ENCODE data around the gene DTWD2. TPM values are rescaled to one million over a fixed set of nuclear protein-coding genes. Genes with fewer than 3 reads are reported as not detected.
"Not testable (repeated sequence)": the region's sequence is repeated elsewhere in the genome, so short reads cannot be mapped to it uniquely, and the experiment has no call there.

Gene DTWD2
- total RNA-seq, 1 donor from 2014 or later = 2.2 TPM

DNA sequence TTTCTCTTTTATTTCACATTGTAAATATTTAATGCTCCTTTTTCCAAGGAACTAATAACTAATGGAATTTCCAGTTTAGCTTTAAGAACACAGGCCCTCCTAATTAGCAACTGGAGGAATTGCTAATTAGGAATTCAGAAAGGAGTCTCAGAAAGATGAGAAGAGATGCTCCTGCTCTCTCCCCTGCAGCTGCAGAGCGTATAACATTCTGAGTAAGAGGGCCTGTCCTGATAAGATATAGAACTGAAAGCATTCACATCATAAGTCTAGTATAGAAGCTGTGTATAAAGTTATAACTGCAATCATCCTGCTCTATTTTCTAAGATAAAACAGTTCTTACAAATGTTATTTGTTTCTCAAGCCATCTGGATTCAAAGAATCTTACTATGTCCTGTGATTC lies 83.2 kb downstream of the DTWD2 start:
- no peak for DNase-seq
- Mint-ChIP-seq H3K27me3 (no peaks in the 10 kb centered on the region), H3K4me1 (no peaks in the 10 kb centered on the region), H3K36me3 (ENCODE audit: low read depth) (no peaks in the 10 kb centered on the region), H3K9me3 (no peaks in the 10 kb centered on the region), H3K27ac (no peak overlapping the region), H3K4me3 (no peak overlapping the region)
- intact Hi-C loops (cut with micrococcal nuclease) = no loop called here

- DNase-seq = no peak
- H3K36me3 Mint-ChIP-seq (ENCODE audit: low read depth) = no peaks in the 10 kb centered on the region
- intact Hi-C loops (cut with micrococcal nuclease) = no loop called here
- no peaks in the 10 kb centered on the region for H3K9me3 Mint-ChIP-seq
- no peak overlapping the region for H3K4me3 Mint-ChIP-seq
- H3K27ac Mint-ChIP-seq = no peak overlapping the region
- no peaks in the 10 kb centered on the region for H3K4me1 Mint-ChIP-seq
- H3K27me3 Mint-ChIP-seq = no peaks in the 10 kb centered on the region
Measured at GRCh38 chr5:118902656-118903438, 85.5 kb downstream of the DTWD2 start.

DNA sequence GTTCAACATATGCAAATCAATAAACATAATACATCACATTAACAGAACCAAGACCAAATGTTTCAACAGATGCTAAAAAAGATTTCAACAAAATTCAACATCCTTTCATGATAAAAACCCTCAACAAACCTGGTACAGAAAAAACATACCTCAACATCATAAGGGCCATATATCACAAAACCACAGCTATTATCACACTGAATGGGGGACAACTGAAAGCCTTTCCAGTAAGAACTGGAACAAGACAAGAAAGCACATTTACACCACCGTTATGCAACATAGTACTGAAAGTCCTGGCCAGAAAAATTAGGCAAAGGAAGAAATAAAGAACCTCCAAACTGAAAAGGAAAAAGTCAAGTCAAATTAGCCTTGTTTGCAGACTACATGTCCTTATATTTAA lies 93.6 kb downstream of the DTWD2 start:
- H3K27me3 Mint-ChIP-seq = no peaks in the 10 kb centered on the region
- no peaks in the 10 kb centered on the region for H3K36me3 Mint-ChIP-seq (ENCODE audit: low read depth)
- no peaks in the 10 kb centered on the region for H3K4me1 Mint-ChIP-seq
- DNase-seq = no peak
- H3K27ac Mint-ChIP-seq = no peak overlapping the region
- no peak overlapping the region for H3K4me3 Mint-ChIP-seq
- intact Hi-C loops (cut with micrococcal nuclease) = no loop called here
- H3K9me3 Mint-ChIP-seq = no peaks in the 10 kb centered on the region

DNA sequence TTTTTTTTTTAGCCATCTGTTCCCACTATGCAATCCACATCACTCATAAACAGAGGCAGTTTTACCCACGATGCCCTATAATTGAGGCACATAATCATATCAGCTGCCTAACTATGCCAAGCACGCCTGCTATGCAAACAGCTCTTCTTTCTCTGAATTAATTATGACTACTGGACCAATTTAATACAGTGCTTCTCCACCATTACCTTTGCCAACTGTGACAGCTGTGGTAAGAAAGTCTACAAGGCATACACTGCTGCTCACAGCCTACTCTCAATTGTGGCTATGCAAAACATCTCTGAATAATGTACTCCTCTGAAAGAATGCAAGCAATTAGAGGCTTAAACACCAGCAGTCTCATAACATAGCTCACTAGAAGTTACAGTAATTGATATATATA lies 97.1 kb downstream of the DTWD2 start:
- H3K4me3 Mint-ChIP-seq = no peak overlapping the region
- H3K4me1 Mint-ChIP-seq = no peaks in the 10 kb centered on the region
- H3K36me3 Mint-ChIP-seq (ENCODE audit: low read depth) = no peaks in the 10 kb centered on the region
- no peaks in the 10 kb centered on the region for H3K9me3 Mint-ChIP-seq
- H3K27ac Mint-ChIP-seq = no peak overlapping the region
- H3K27me3 Mint-ChIP-seq = no peaks in the 10 kb centered on the region
- no peak for DNase-seq
- intact Hi-C loops (cut with micrococcal nuclease) = no loop called here

GRCh38 chr5:118889165-118889564 lies 99.2 kb downstream of the DTWD2 start:
- intact Hi-C loops (cut with micrococcal nuclease) = no loop called here
- Mint-ChIP-seq H3K9me3 (no peaks in the 10 kb centered on the region), H3K4me1 (no peaks in the 10 kb centered on the region), H3K36me3 (ENCODE audit: low read depth) (no peaks in the 10 kb centered on the region), H3K27me3 (no peaks in the 10 kb centered on the region), H3K27ac (no peak overlapping the region), H3K4me3 (no peak overlapping the region)
- DNase-seq = no peak

DNA sequence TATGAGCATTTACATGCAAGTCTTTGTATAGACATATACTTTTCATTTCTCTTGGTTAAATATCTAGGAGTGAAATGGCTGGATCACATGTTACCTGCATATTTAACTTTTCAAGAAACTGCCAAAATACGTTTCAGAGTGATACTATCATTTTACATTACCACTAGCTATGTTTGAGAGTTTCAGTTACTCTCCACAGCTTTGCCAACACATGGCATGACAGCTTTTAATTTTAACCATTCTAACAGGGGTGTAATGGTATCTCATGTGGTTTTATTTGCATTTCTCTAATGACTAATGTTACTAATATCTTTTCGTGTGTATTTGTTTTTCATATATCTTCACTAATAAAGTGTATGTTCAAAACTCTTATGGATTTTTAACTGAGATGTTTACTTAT lies 99.8 kb downstream of the DTWD2 start:
- Mint-ChIP-seq H3K27me3 (no peaks in the 10 kb centered on the region), H3K36me3 (ENCODE audit: low read depth) (no peaks in the 10 kb centered on the region), H3K4me3 (no peak overlapping the region), H3K4me1 (no peaks in the 10 kb centered on the region), H3K27ac (no peak overlapping the region), H3K9me3 (no peaks in the 10 kb centered on the region)
- DNase-seq = no peak
- intact Hi-C loops (cut with micrococcal nuclease) = no loop called here

GRCh38 chr5:118883362-118883761 lies 105.0 kb downstream of the DTWD2 start:
- H3K36me3 Mint-ChIP-seq (ENCODE audit: low read depth) = no peaks in the 10 kb centered on the region
- DNase-seq = no peak
- intact Hi-C loops (cut with micrococcal nuclease) = no loop called here
- H3K4me1 Mint-ChIP-seq = no peaks in the 10 kb centered on the region
- H3K27me3 Mint-ChIP-seq = no peaks in the 10 kb centered on the region
- no peak overlapping the region for H3K27ac Mint-ChIP-seq
- no peak overlapping the region for H3K4me3 Mint-ChIP-seq
- H3K9me3 Mint-ChIP-seq = no peaks in the 10 kb centered on the region

DNA sequence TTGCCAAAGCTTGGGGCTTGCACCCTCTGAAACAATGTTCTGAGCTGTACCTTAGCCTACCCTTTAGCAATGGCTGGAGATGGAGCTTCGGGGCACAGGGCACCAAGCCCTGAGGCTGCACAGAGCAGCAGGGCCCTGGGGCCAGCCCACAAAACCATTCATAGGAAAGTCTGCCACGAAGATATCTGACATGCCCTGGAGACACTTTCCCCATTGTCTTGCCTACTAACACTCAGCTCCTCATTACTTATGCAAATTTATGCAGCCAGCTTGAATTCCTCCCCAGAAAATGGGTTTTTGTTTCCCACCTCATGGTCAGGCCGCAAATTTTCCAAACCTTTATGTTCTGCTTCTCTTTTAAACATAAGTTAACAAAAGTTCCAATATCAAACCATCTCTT lies 105.7 kb downstream of the DTWD2 start:
- H3K4me3 Mint-ChIP-seq = no peak overlapping the region
- H3K4me1 Mint-ChIP-seq = no peaks in the 10 kb centered on the region
- intact Hi-C loops (cut with micrococcal nuclease) = no loop called here
- no peaks in the 10 kb centered on the region for H3K27me3 Mint-ChIP-seq
- no peak overlapping the region for H3K27ac Mint-ChIP-seq
- no peak for DNase-seq
- H3K36me3 Mint-ChIP-seq (ENCODE audit: low read depth) = no peaks in the 10 kb centered on the region
- H3K9me3 Mint-ChIP-seq = no peaks in the 10 kb centered on the region

DNA sequence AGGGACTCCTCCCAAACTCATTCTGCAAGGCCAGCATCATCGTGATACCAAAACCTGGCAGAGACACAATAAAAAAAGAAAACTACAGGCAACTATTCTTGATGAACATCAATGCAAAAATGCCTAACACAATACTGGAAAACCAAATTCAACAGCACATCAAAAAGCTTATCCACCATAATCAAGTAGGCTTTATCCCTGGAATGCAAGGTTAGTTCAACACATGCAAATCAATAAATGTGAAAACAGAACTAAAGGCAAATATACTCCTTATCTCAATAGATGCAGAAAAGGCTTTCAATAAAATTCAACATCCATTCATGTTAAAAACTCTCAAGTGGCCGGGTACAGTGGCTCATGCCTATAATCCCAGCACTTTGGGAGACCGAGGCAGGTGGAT lies 111.5 kb downstream of the DTWD2 start:
- H3K4me3 Mint-ChIP-seq; H3K36me3 Mint-ChIP-seq (ENCODE audit: low read depth); intact Hi-C loops (cut with micrococcal nuclease); H3K27me3 Mint-ChIP-seq; H3K27ac Mint-ChIP-seq; H3K4me1 Mint-ChIP-seq; DNase-seq: not testable (repeated sequence)
- H3K9me3 Mint-ChIP-seq = peaks cover 23% of the 10 kb centered on the region

GRCh38 chr5:118875131-118875530 lies 113.2 kb downstream of the DTWD2 start:
- Mint-ChIP-seq H3K27ac (no peak overlapping the region), H3K36me3 (ENCODE audit: low read depth) (no peaks in the 10 kb centered on the region), H3K4me3 (no peak overlapping the region), H3K9me3 (peaks cover 23% of the 10 kb centered on the region), H3K27me3 (no peaks in the 10 kb centered on the region), H3K4me1 (no peaks in the 10 kb centered on the region)
- DNase-seq = no peak
- intact Hi-C loops (cut with micrococcal nuclease) = no loop called here

GRCh38 chr5:118873417-118873816 lies 114.9 kb downstream of the DTWD2 start:
- H3K36me3 Mint-ChIP-seq (ENCODE audit: low read depth) = no peaks in the 10 kb centered on the region
- no peaks in the 10 kb centered on the region for H3K27me3 Mint-ChIP-seq
- H3K27ac Mint-ChIP-seq = no peak overlapping the region
- H3K4me1 Mint-ChIP-seq = no peaks in the 10 kb centered on the region
- peaks cover 23% of the 10 kb centered on the region for H3K9me3 Mint-ChIP-seq
- H3K4me3 Mint-ChIP-seq = no peak overlapping the region
- intact Hi-C loops (cut with micrococcal nuclease) = no loop called here
- no peak for DNase-seq

DNA sequence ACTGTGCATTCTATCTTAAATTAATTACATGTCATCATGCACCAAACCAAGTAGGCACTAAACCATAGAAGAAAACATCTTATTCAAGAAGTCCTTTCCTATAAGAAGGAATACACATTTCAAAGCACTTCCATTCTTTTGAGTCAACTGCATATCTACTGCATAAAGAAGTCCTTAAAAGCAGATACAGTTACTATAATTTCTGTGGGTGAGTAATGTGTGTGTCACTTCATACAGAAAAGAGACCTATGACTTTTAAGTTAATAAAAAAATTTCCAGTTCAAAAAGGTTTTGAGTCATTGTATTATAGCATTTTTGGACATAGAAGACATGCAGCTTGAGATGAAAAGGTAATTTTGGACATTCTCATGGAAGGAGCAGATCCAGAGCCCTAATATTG lies 125.0 kb downstream of the DTWD2 start:
- Mint-ChIP-seq H3K27ac (no peak overlapping the region), H3K4me1 (no peaks in the 10 kb centered on the region), H3K27me3 (no peaks in the 10 kb centered on the region), H3K4me3 (no peak overlapping the region), H3K36me3 (ENCODE audit: low read depth) (no peaks in the 10 kb centered on the region), H3K9me3 (peaks cover 6% of the 10 kb centered on the region)
- intact Hi-C loops (cut with micrococcal nuclease) = no loop called here
- DNase-seq = no peak

- intact Hi-C loops (cut with micrococcal nuclease) = no loop called here
- H3K4me1 Mint-ChIP-seq = no peaks in the 10 kb centered on the region
- H3K4me3 Mint-ChIP-seq = no peak overlapping the region
- no peaks in the 10 kb centered on the region for H3K36me3 Mint-ChIP-seq (ENCODE audit: low read depth)
- peaks cover 6% of the 10 kb centered on the region for H3K9me3 Mint-ChIP-seq
- no peak overlapping the region for H3K27ac Mint-ChIP-seq
- DNase-seq = no peak
- no peaks in the 10 kb centered on the region for H3K27me3 Mint-ChIP-seq
Measured at GRCh38 chr5:118862596-118862995, 125.8 kb downstream of the DTWD2 start.

- Mint-ChIP-seq H3K4me1 (no peaks in the 10 kb centered on the region), H3K36me3 (ENCODE audit: low read depth) (no peaks in the 10 kb centered on the region), H3K27me3 (no peaks in the 10 kb centered on the region), H3K27ac (no peak overlapping the region), H3K9me3 (peaks cover 2% of the 10 kb centered on the region), H3K4me3 (no peak overlapping the region)
- no peak for DNase-seq
- intact Hi-C loops (cut with micrococcal nuclease) = no loop called here
Measured at GRCh38 chr5:118857700-118858099, 130.6 kb downstream of the DTWD2 start.

- H3K4me1 Mint-ChIP-seq = no peaks in the 10 kb centered on the region
- H3K4me3 Mint-ChIP-seq = no peak overlapping the region
- no peak overlapping the region for H3K27ac Mint-ChIP-seq
- H3K36me3 Mint-ChIP-seq (ENCODE audit: low read depth) = no peaks in the 10 kb centered on the region
- intact Hi-C loops (cut with micrococcal nuclease) = no loop called here
- no peaks in the 10 kb centered on the region for H3K27me3 Mint-ChIP-seq
- no peak for DNase-seq
- peaks cover 6% of the 10 kb centered on the region for H3K9me3 Mint-ChIP-seq
Measured at GRCh38 chr5:118854819-118855218, 133.5 kb downstream of the DTWD2 start.
